Endothelial cell of umbilical vein (primary cell): ENCODE measurements around the gene PIEZO2. TPM values are rescaled to one million over a fixed set of nuclear protein-coding genes. Genes with fewer than 3 reads are reported as not detected.

Experiments used
- BruUV-seq: library from RNA; stranded (reverse); fragments of 400-500 nt; replicated peaks from 2 replicates; lab custom pipeline; 2021; lab: Mats Ljungman, UMichigan
- CTCF ChIA-PET: fragments of 300-600, 350-600 bp; sonication (Branson Sonifier 250); formaldehyde crosslinking; loops from one replicate; lab custom pipeline; 2021; ENCODE audit warnings: antibody characterized with exemption, inconsistent platforms; lab: Charles Lee
- POLR2A ChIA-PET: fragments of 300-600, 350-600 bp; sonication (Branson Sonifier 250); formaldehyde crosslinking; loops from one replicate; lab custom pipeline; 2021; ENCODE audit warnings: antibody characterized with exemption, inconsistent platforms; lab: Charles Lee
- DNase-seq: peaks from one replicate; pipeline ENCODE4 v3.0.0-alpha.2; 2011; ENCODE audit warnings: low read depth, low spot score
- FAIRE-seq: peaks from 2 replicates; lab custom pipeline; 2011; peaks lifted over from hg19 to GRCh38; lab: Jason Lieb, UNC
- H2AFZ ChIP-seq: 2 replicates; pipeline ENCODE4 v1.6.0; 2012; ENCODE audit warnings: low read depth, low read length, control low read depth, inconsistent platforms
- H3K27ac ChIP-seq: 2 replicates; pipeline ENCODE4 v1.5.1; 2011; ENCODE audit warnings: low read depth, mild to moderate bottlenecking, control low read depth, low read length, moderate library complexity; ENCODE audit not compliant: insufficient read depth
- H3K27me3 ChIP-seq, 2 experiments: 2 replicates each; pipeline versions ENCODE4 v1.6.0 to v1.6.1; 2011; ENCODE audit warnings: low read length in 2 of 2, mixed read lengths in 1 of 2; ENCODE audit not compliant: control insufficient read depth in 2 of 2, insufficient read depth in 2 of 2
- H3K36me3 ChIP-seq, 2 experiments: 2 replicates in 1 of 2; 3 replicates in 1 of 2; pipeline ENCODE4 v1.5.1; 2011; ENCODE audit warnings: low read length in 2 of 2, mild to moderate bottlenecking in 1 of 2, moderate library complexity in 1 of 2; ENCODE audit not compliant: control insufficient read depth in 2 of 2, insufficient read depth in 2 of 2; ENCODE audit errors: extremely low read depth in 1 of 2
- H3K4me1 ChIP-seq: 3 replicates; pipeline ENCODE4 v1.5.1; 2011; ENCODE audit warnings: mild to moderate bottlenecking, low read length; ENCODE audit not compliant: control insufficient read depth, insufficient read depth; ENCODE audit errors: extremely low read depth
- H3K4me2 ChIP-seq: 2 replicates; pipeline ENCODE4 v1.6.1; 2011; ENCODE audit warnings: low read length, control low read depth, mixed read lengths; ENCODE audit not compliant: insufficient read depth
- H3K4me3 ChIP-seq, 3 experiments: fragments of 200-600 bp in 1 of 3; sonication (generic), shearing (Covaris generic) in 1 of 3; replicated peaks in 1 of 3; 2 replicates each; pipeline ENCODE4 v1.5.1; 2011 to 2016; ENCODE audit warnings: control low read depth in 3 of 3, low read length in 3 of 3, mild to moderate bottlenecking in 2 of 3, inconsistent platforms in 1 of 3, low read depth in 1 of 3, moderate library complexity in 1 of 3; ENCODE audit not compliant: insufficient read depth in 1 of 3
- H3K79me2 ChIP-seq: 2 replicates; pipeline ENCODE4 v1.6.0; 2012; ENCODE audit warnings: low read length, inconsistent platforms; ENCODE audit not compliant: control insufficient read depth, insufficient read depth
- H3K9ac ChIP-seq: replicated peaks from 2 replicates; pipeline ENCODE3; 2011; ENCODE audit warnings: low read length, control low read depth; ENCODE audit not compliant: insufficient read depth; ENCODE audit errors: extremely low read depth
- H3K9me1 ChIP-seq: replicated peaks from 3 replicates; pipeline ENCODE4 v1.6.0; 2011; ENCODE audit warnings: mild to moderate bottlenecking, low read length; ENCODE audit not compliant: control insufficient read depth, insufficient read depth; ENCODE audit errors: extremely low read depth
- H3K9me3 ChIP-seq: replicated peaks from 2 replicates; pipeline ENCODE4 v1.5.1; 2012; ENCODE audit warnings: low read length, inconsistent platforms; ENCODE audit not compliant: control insufficient read depth, insufficient read depth
- H4K20me1 ChIP-seq: replicated peaks from 2 replicates; pipeline ENCODE3; 2011; ENCODE audit warnings: mild to moderate bottlenecking, low read length; ENCODE audit not compliant: control insufficient read depth, insufficient read depth; ENCODE audit errors: extremely low read depth
- CTCF ChIP-seq, 2 donors: IDR thresholded peaks; 1 replicate in 1 of 2; 2 replicates in 1 of 2; pipeline ENCODE4 v1.5.1; 2011; ENCODE audit warnings: low read length in 2 of 2, mild to moderate bottlenecking in 2 of 2, moderate library complexity in 2 of 2, control low read depth in 1 of 2, inconsistent platforms in 1 of 2, low read depth in 1 of 2; ENCODE audit not compliant: insufficient read depth in 1 of 2; ENCODE audit errors: extremely low read depth in 1 of 2
- EZH2 ChIP-seq: IDR thresholded peaks from 2 replicates; pipeline ENCODE4 v1.6.1; 2012; ENCODE audit warnings: borderline replicate concordance, low read depth, mild to moderate bottlenecking, moderate library complexity, low read length, inconsistent platforms; ENCODE audit not compliant: severe bottlenecking
- FOS ChIP-seq: IDR thresholded peaks from 2 replicates; pipeline ENCODE4 v1.6.1; 2011; ENCODE audit warnings: mild to moderate bottlenecking, low read length, moderate library complexity, borderline replicate concordance; ENCODE audit not compliant: insufficient read depth
- GATA2 ChIP-seq: IDR thresholded peaks from 2 replicates; pipeline ENCODE4 v1.7.0; 2011; ENCODE audit warnings: low read depth, mild to moderate bottlenecking, moderate library complexity, mixed read lengths, low read length; ENCODE audit not compliant: insufficient read length, insufficient read depth
- JUN ChIP-seq: IDR thresholded peaks from 2 replicates; pipeline ENCODE4 v1.6.1; 2011; ENCODE audit warnings: borderline replicate concordance, low read depth; ENCODE audit not compliant: insufficient read length, insufficient read depth
- MYC ChIP-seq: IDR thresholded peaks from one replicate; pipeline ENCODE4 v1.6.1; 2011; ENCODE audit warnings: mild to moderate bottlenecking, low read depth, low read length
- POLR2A ChIP-seq: IDR thresholded peaks from 2 replicates; pipeline ENCODE4 v1.6.1; 2012; ENCODE audit warnings: low read depth, mild to moderate bottlenecking, control low read depth, low read length
- POLR2AphosphoS5 ChIP-seq: IDR thresholded peaks from 2 replicates; pipeline ENCODE4 v1.6.1; 2012; ENCODE audit warnings: low read depth, mild to moderate bottlenecking, control low read depth, low read length, moderate library complexity; ENCODE audit not compliant: insufficient read depth
- dilution Hi-C: fragments of 300-500 bp; cut with MboI; formaldehyde crosslinking; loops from one replicate; pipeline ENCODE4 v1.15.0; 2019; ENCODE audit warnings: low sequenced_read_pairs; ENCODE audit not compliant: extremely low pct_ligation_motif_present
- intact Hi-C: fragments of 100-400 bp; cut with micrococcal nuclease; formaldehyde crosslinking; loops from one replicate; pipeline ENCODE4 v1.10.0; 2022
- polyA plus RNA-seq, 4 experiments: library from polyadenylated mRNA; depleted of rRNA in 3 of 4; stranded (reverse) in 3 of 4; unstranded in 1 of 4; fragments of >200 nt; gene quantifications; 2 replicates each; pipeline versions ENCODE4 v1.2.1 to v1.2.3, GENCODE V29; 2011 to 2012; ENCODE audit warnings: missing spikeins in 1 of 4
- total RNA-seq: library from RNA; stranded (reverse); gene quantifications from 2 replicates; pipeline ENCODE4 v1.2.3, GENCODE V29; 2021
- TF ChIP-seq, protein P1 (sequence below): IDR thresholded peaks from 2 replicates; pipeline ENCODE4 v1.6.1; 2011; ENCODE audit not compliant: insufficient read depth, insufficient read length

PIEZO2 gene
- total and polyA plus RNA-seq, 2 donors (not counting 3 experiments of a cell fraction or from before 2014, with no cell fraction given) = 1.7 to 11.2 TPM

GRCh38 chr18:10875811-10876210 lies 273.6 kb downstream of the PIEZO2 start:
- no peak overlapping the region for H2AFZ ChIP-seq
- no peak overlapping the region for H3K4me2 ChIP-seq
- DNase-seq (no peak), FAIRE-seq (no peak)
- dilution Hi-C loops = no loop called here
- H4K20me1 ChIP-seq = no peaks in the 10 kb centered on the region
- no peaks in the 10 kb centered on the region for H3K4me1 ChIP-seq
- no peaks in the 10 kb centered on the region for H3K36me3 ChIP-seq
- H3K79me2 ChIP-seq = no peaks in the 10 kb centered on the region
- no peaks in the 10 kb centered on the region for H3K9me3 ChIP-seq
- BruUV-seq = no TSS peak
- TF ChIP-seq POLR2A (no peak), MYC (no peak), CTCF (IDR thresholded peaks at IDR 0.05; ENCODE audit: extremely low read depth in 1 of 2, insufficient read depth in 1 of 2, low read depth in 1 of 2, low read length in 2 of 2) (no peak), JUN (no peak), EZH2 (no peak), POLR2AphosphoS5 (no peak), FOS (no peak), GATA2 (no peak)
- TF ChIP-seq, protein P1, sequence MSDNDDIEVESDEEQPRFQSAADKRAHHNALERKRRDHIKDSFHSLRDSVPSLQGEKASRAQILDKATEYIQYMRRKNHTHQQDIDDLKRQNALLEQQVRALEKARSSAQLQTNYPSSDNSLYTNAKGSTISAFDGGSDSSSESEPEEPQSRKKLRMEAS = no peak
- H3K27me3 ChIP-seq = no peaks in the 10 kb centered on the region
- H3K9me1 ChIP-seq = no peaks in the 10 kb centered on the region
- POLR2A ChIA-PET = no interaction called here
- CTCF ChIA-PET = interaction anchor here (1.2 to 1.3 kb wide), 3 partner anchors 24 to 279 kb away, joined by 3 read pairs; no protein-coding TSS in a partner anchor
- no peak overlapping the region for H3K9ac ChIP-seq
- H3K27ac ChIP-seq = no peak overlapping the region
- intact Hi-C loops = no loop called here
- H3K4me3 ChIP-seq = no peak overlapping the region
